Fibroblast of lung (primary cell): ENCODE results near the gene NOS1AP. TPM values are rescaled to one million over a fixed set of nuclear protein-coding genes. Genes with fewer than 3 reads are reported as not detected.

Experiments
- DNase-seq, 2 donors: peaks; one replicate each; pipeline versions ENCODE4 v3.0.0 to v3.0.0-alpha.2; 2010; ENCODE audit warnings: low read depth in 2 of 2
- H2AFZ ChIP-seq: 2 replicates; pipeline ENCODE4 v1.5.1; 2012; ENCODE audit warnings: low read length, control low read depth, inconsistent platforms
- H3K27ac ChIP-seq: 2 replicates; pipeline ENCODE4 v1.5.1; 2011; ENCODE audit warnings: low read length, control low read depth; ENCODE audit not compliant: insufficient read depth
- H3K27me3 ChIP-seq: 2 replicates; pipeline ENCODE4 v1.5.1; 2011; ENCODE audit warnings: mild to moderate bottlenecking, low read length; ENCODE audit not compliant: control insufficient read depth, insufficient read depth
- H3K36me3 ChIP-seq: 2 replicates; pipeline ENCODE4 v1.5.1; 2011; ENCODE audit warnings: low read length; ENCODE audit not compliant: control insufficient read depth, insufficient read depth
- H3K4me1 ChIP-seq: 2 replicates; pipeline ENCODE4 v1.5.1; 2011; ENCODE audit warnings: low read length; ENCODE audit not compliant: control insufficient read depth, insufficient read depth; ENCODE audit errors: extremely low read depth
- H3K4me2 ChIP-seq: 2 replicates; pipeline ENCODE4 v1.5.1; 2011; ENCODE audit warnings: low read length, control low read depth; ENCODE audit not compliant: insufficient read depth; ENCODE audit errors: extremely low read depth
- H3K4me3 ChIP-seq, 4 experiments: fragments of 200-600 bp in 1 of 4; sonication (generic) in 1 of 4; replicated peaks in 1 of 4; 2 replicates each; pipeline ENCODE4 v1.5.1; 2011 to 2016; ENCODE audit warnings: low read length in 4 of 4, low read depth in 3 of 4, mild to moderate bottlenecking in 3 of 4, control low read depth in 2 of 4, inconsistent platforms in 1 of 4, mixed read lengths in 1 of 4; ENCODE audit not compliant: insufficient read depth in 1 of 4; ENCODE audit errors: control extremely low read depth in 1 of 4
- H3K79me2 ChIP-seq: 2 replicates; pipeline ENCODE4 v1.5.1; 2012; ENCODE audit warnings: mild to moderate bottlenecking, low read length, inconsistent platforms; ENCODE audit not compliant: control insufficient read depth, insufficient read depth
- H3K9ac ChIP-seq: 2 replicates; pipeline ENCODE4 v1.5.1; 2011; ENCODE audit warnings: mild to moderate bottlenecking, low read length, control low read depth; ENCODE audit not compliant: insufficient read depth
- H3K9me3 ChIP-seq: 2 replicates; pipeline ENCODE4 v1.5.1; 2012; ENCODE audit warnings: low read depth, low read length; ENCODE audit not compliant: control insufficient read depth, insufficient read depth
- H4K20me1 ChIP-seq: 2 replicates; pipeline ENCODE4 v1.5.1; 2011; ENCODE audit warnings: low read length; ENCODE audit not compliant: control insufficient read depth, insufficient read depth; ENCODE audit errors: extremely low read depth
- CTCF ChIP-seq, 2 donors: IDR thresholded peaks in 1 of 2; conservative IDR thresholded peaks in 1 of 2; 1 replicate in 1 of 2; 2 replicates in 1 of 2; pipeline ENCODE4 v1.5.1; 2011 to 2012; ENCODE audit warnings: low read length in 2 of 2, control low read depth in 1 of 2, inconsistent platforms in 1 of 2, low read depth in 1 of 2, mild to moderate bottlenecking in 1 of 2
- EZH2 ChIP-seq: IDR thresholded peaks from 2 replicates; pipeline ENCODE4 v1.5.1; 2012; ENCODE audit warnings: low read length, control low read depth, mild to moderate bottlenecking; ENCODE audit errors: missing control alignments
- polyA plus RNA-seq, 2 donors: library from polyadenylated mRNA; depleted of rRNA in 1 of 2; stranded (reverse) in 1 of 2; unstranded in 1 of 2; fragments of >200 nt; gene quantifications; 2 replicates each; pipeline ENCODE4 v1.2.1, GENCODE V29; 2011 to 2012; ENCODE audit warnings: missing spikeins in 1 of 2
- total RNA-seq: library from RNA; depleted of rRNA; stranded (reverse); fragments of >200 nt; gene quantifications from 2 replicates; pipeline ENCODE4 v1.2.1, GENCODE V29; 2014

NOS1AP gene
- total and polyA plus RNA-seq, 2 donors (not counting 1 experiment from before 2014, with no cell fraction given): 0.14 to 0.17 TPM

DNA sequence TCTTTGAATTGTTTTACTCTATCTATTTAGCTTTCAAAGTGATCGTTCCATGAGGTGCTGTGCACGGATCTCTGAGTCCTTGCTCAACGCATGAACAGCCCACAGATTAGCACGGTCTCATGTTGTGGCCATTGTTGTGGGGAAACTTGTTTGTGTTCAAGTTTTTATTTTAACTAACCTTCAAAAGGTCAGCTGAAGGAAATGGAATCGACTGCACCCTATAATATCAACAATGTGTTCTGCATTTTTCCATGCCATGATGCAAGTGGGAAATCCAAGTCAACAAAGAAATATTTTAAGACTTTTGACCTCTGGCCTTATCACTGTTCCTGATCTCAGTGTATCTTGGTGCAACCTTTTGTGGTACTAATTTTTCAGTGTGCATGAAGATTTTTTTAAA, 336.3 kb downstream of the NOS1AP start:
- H3K27ac ChIP-seq: no peak overlapping the region
- no peak for TF ChIP-seq CTCF (conservative IDR thresholded peaks at IDR 0.05 in 1 of 2, IDR thresholded peaks at IDR 0.05 in 1 of 2; ENCODE audit: low read depth in 1 of 2, low read length in 2 of 2)
- no peak for TF ChIP-seq EZH2

DNA sequence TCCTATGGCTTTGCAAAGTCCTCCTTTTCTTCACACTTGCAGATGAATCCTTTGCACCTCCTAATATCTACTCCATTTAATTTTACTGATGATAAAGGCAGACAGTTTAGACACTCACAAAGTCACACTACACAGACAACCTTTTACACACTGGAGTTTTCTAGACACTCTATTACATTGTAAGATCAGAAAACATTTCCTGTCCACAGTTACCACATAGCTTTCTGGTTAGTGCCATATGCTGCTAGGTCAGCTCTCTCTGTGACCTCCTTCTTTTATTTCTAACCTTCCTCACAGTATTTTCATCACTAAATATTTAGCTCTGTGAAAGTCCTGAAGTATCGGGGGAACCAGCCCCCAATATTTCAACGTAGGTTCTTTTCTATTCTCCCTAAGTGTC, 337.3 kb downstream of the NOS1AP start:
- no peak overlapping the region for H3K27ac ChIP-seq
- no peaks in the 10 kb centered on the region for H3K4me1 ChIP-seq
- no peaks in the 10 kb centered on the region for H3K27me3 ChIP-seq
- no peaks in the 10 kb centered on the region for H3K79me2 ChIP-seq
- no peak for DNase-seq
- TF ChIP-seq EZH2 (no peak), CTCF (conservative IDR thresholded peaks at IDR 0.05 in 1 of 2, IDR thresholded peaks at IDR 0.05 in 1 of 2; ENCODE audit: low read depth in 1 of 2, low read length in 2 of 2) (no peak)
- no peak overlapping the region for H3K9ac ChIP-seq
- no peak overlapping the region for H2AFZ ChIP-seq
- H4K20me1 ChIP-seq: no peaks in the 10 kb centered on the region
- H3K4me3 ChIP-seq: no peak overlapping the region
- H3K4me2 ChIP-seq: no peak overlapping the region
- H3K9me3 ChIP-seq: no peaks in the 10 kb centered on the region
- no peaks in the 10 kb centered on the region for H3K36me3 ChIP-seq

More for the DNA sequence above, 336.3 kb downstream of the NOS1AP start:
- no peaks in the 10 kb centered on the region for H3K4me1 ChIP-seq
- no peaks in the 10 kb centered on the region for H3K79me2 ChIP-seq
- no peak overlapping the region for H2AFZ ChIP-seq
- DNase-seq: no peak
- no peak overlapping the region for H3K9ac ChIP-seq
- H3K27me3 ChIP-seq: no peaks in the 10 kb centered on the region
- no peaks in the 10 kb centered on the region for H4K20me1 ChIP-seq
- no peaks in the 10 kb centered on the region for H3K9me3 ChIP-seq
- H3K36me3 ChIP-seq: no peaks in the 10 kb centered on the region
- H3K4me2 ChIP-seq: no peak overlapping the region
- no peak overlapping the region for H3K4me3 ChIP-seq

DNA sequence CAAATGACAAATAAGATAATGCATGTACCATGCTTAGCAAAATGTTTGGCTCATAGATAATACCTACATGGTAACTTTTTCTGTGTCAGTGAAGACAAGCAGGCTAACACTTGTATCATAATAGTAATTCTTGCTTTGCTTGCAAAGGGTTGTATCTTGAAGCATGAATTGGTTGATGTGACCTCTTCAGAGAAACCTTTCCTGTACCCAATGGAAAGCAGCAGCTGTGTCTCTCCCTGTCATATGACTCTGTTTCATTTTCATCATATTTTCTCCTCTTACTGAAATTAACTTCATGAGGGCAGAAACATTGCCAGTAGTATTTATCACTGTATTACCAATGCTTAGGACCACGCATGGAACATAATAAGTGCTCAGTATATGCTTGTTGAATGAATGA, 338.0 kb downstream of the NOS1AP start:
- Histone ChIP-seq H3K27ac (no peak overlapping the region), H3K9me3 (no peaks in the 10 kb centered on the region), H3K79me2 (no peaks in the 10 kb centered on the region), H3K36me3 (no peaks in the 10 kb centered on the region), H3K4me1 (no peaks in the 10 kb centered on the region), H3K27me3 (no peaks in the 10 kb centered on the region), H3K4me2 (no peak overlapping the region), H2AFZ (no peak overlapping the region), H3K4me3 (no peak overlapping the region), H4K20me1 (no peaks in the 10 kb centered on the region), H3K9ac (no peak overlapping the region)
- DNase-seq: no peak
- TF ChIP-seq EZH2 (no peak), CTCF (conservative IDR thresholded peaks at IDR 0.05 in 1 of 2, IDR thresholded peaks at IDR 0.05 in 1 of 2; ENCODE audit: low read depth in 1 of 2, low read length in 2 of 2) (no peak)
